Measurements from ENCODE around the gene PIGBOS1.

The PIGBOS1 gene

DNA sequence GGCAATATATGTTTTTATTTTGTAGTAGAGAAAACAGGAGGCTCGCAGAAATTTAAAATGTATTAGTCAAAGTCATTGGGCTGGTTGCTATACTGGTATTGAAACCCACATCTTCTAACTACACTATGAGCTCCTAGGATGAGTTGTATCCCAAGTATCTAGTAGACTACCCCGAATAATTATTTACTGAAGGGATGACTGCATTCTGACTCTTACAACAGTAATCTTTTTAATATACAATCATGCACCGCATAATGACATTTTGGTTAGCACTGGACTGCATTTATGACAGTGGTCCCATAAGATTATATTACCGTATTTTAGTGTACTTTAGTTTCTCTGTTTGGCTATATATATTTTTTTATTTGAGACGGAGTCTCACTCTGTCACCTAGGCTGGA, 15.4 kb upstream of the PIGBOS1 start:
- H3K4me1 ChIP-seq (ENCODE audit: insufficient read depth, low read length, severe bottlenecking): no peaks in the 10 kb centered on the region
- H3K36me3 ChIP-seq (ENCODE audit: insufficient read depth, low read length): peaks cover 74% of the 10 kb centered on the region
- no peak overlapping the region for H3K4me3 ChIP-seq (ENCODE audit: low read depth, low read length, poor library complexity, severe bottlenecking)
- no peaks in the 10 kb centered on the region for H4K20me1 ChIP-seq (ENCODE audit: insufficient read depth, low read length)
- H3K27ac ChIP-seq (ENCODE audit: low read depth, low read length, poor library complexity, severe bottlenecking): no peak overlapping the region
- H3F3A ChIP-seq (ENCODE audit: insufficient read depth, low read length): no peaks in the 10 kb centered on the region
- H3K9me2 ChIP-seq (ENCODE audit: low read depth, low read length): no peaks in the 10 kb centered on the region
- no peak overlapping the region for H3K4me2 ChIP-seq (ENCODE audit: low read length)
- no peak overlapping the region for H2AFZ ChIP-seq (ENCODE audit: low read length)
- H3K27me3 ChIP-seq (ENCODE audit: insufficient read depth, low read length): no peaks in the 10 kb centered on the region
- H3K79me2 ChIP-seq (ENCODE audit: insufficient read depth, low read length): no peaks in the 10 kb centered on the region
- TF ChIP-seq EZH2 (IDR thresholded peaks at IDR 0.05; ENCODE audit: borderline replicate concordance, low read length): no peak
- TF ChIP-seq, protein P1, sequence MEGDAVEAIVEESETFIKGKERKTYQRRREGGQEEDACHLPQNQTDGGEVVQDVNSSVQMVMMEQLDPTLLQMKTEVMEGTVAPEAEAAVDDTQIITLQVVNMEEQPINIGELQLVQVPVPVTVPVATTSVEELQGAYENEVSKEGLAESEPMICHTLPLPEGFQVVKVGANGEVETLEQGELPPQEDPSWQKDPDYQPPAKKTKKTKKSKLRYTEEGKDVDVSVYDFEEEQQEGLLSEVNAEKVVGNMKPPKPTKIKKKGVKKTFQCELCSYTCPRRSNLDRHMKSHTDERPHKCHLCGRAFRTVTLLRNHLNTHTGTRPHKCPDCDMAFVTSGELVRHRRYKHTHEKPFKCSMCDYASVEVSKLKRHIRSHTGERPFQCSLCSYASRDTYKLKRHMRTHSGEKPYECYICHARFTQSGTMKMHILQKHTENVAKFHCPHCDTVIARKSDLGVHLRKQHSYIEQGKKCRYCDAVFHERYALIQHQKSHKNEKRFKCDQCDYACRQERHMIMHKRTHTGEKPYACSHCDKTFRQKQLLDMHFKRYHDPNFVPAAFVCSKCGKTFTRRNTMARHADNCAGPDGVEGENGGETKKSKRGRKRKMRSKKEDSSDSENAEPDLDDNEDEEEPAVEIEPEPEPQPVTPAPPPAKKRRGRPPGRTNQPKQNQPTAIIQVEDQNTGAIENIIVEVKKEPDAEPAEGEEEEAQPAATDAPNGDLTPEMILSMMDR (IDR thresholded peaks at IDR 0.05; ENCODE audit: low read length): no peak
- H3K9ac ChIP-seq (ENCODE audit: low read length): no peak overlapping the region
- H3K9me3 ChIP-seq (ENCODE audit: low read length): no peaks in the 10 kb centered on the region

DNA sequence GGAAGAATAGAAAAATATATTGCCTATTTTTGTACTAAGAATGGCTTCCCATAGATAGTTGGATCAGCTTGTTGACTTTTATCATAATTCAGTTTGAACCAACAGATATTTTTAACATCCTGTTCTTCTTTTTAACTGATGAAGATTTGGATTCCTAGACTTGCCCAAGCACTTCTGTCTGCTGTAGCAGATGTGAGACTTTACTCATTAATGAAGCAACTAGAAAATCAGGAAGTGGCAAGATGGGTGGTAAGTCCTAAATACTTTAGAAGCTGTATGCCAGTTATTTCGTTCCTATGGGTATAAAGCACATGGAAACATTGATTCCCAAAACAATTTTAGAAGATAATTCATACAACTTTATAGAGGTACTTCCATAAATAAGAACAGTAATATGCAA, 8.5 kb upstream of the PIGBOS1 start:
- H3K36me3 ChIP-seq (ENCODE audit: insufficient read depth, low read length): peaks cover 58% of the 10 kb centered on the region

DNA sequence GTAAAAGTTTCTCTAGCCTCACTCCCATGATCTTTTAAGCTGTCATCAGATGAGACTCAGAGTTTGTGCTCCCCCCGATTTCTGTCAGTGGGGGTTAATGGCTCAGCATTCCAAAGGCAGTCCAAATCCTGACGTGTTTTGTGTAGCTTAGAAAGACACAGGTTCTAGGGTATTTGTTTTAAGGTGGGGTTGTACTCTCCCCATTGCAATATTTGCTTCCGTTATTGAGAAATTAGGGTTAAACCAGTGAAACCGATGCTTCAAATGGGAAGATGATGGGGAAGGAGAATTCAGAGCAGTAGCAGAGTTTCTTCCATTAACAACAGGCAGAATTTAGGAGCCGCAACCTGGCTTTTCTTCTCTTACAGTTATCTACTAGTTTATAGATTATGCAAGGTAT, 3.5 kb upstream of the PIGBOS1 start:
- H3K9ac ChIP-seq (ENCODE audit: low read length): no peak overlapping the region
- H2AFZ ChIP-seq (ENCODE audit: low read length): no peak overlapping the region
- H4K20me1 ChIP-seq (ENCODE audit: insufficient read depth, low read length): no peaks in the 10 kb centered on the region
- no peaks in the 10 kb centered on the region for H3K9me3 ChIP-seq (ENCODE audit: low read length)
- no peaks in the 10 kb centered on the region for H3F3A ChIP-seq (ENCODE audit: insufficient read depth, low read length)
- peaks cover 41% of the 10 kb centered on the region for H3K79me2 ChIP-seq (ENCODE audit: insufficient read depth, low read length)
- H3K4me1 ChIP-seq (ENCODE audit: insufficient read depth, low read length, severe bottlenecking): peaks cover 46% of the 10 kb centered on the region
- H3K9me2 ChIP-seq (ENCODE audit: low read depth, low read length): no peaks in the 10 kb centered on the region
- no peaks in the 10 kb centered on the region for H3K27me3 ChIP-seq (ENCODE audit: insufficient read depth, low read length)
- peaks cover 22% of the 10 kb centered on the region; the same call in 1 of the 2 replicates for H3K36me3 ChIP-seq (ENCODE audit: insufficient read depth, low read length)
- H3K4me3 ChIP-seq (ENCODE audit: low read depth, low read length, poor library complexity, severe bottlenecking): no peak overlapping the region
- TF ChIP-seq, protein P1 (IDR thresholded peaks at IDR 0.05; ENCODE audit: low read length): no peak
- no peak for TF ChIP-seq EZH2 (IDR thresholded peaks at IDR 0.05; ENCODE audit: borderline replicate concordance, low read length)
- no peak overlapping the region for H3K27ac ChIP-seq (ENCODE audit: low read depth, low read length, poor library complexity, severe bottlenecking)
- no peak overlapping the region for H3K4me2 ChIP-seq (ENCODE audit: low read length)

More for the DNA sequence above, 8.5 kb upstream of the PIGBOS1 start:
- Histone ChIP-seq H3K79me2 (ENCODE audit: insufficient read depth, low read length) (peaks cover 6% of the 10 kb centered on the region; the same call in 1 of the 2 replicates), H4K20me1 (ENCODE audit: insufficient read depth, low read length) (no peaks in the 10 kb centered on the region), H3F3A (ENCODE audit: insufficient read depth, low read length) (no peaks in the 10 kb centered on the region), H3K9me2 (ENCODE audit: low read depth, low read length) (no peaks in the 10 kb centered on the region), H3K27me3 (ENCODE audit: insufficient read depth, low read length) (no peaks in the 10 kb centered on the region), H3K4me2 (ENCODE audit: low read length) (no peak overlapping the region), H3K9me3 (ENCODE audit: low read length) (no peaks in the 10 kb centered on the region), H3K27ac (ENCODE audit: low read depth, low read length, poor library complexity, severe bottlenecking) (no peak overlapping the region), H3K9ac (ENCODE audit: low read length) (no peak overlapping the region), H2AFZ (ENCODE audit: low read length) (no peak overlapping the region), H3K4me3 (ENCODE audit: low read depth, low read length, poor library complexity, severe bottlenecking) (no peak overlapping the region), H3K4me1 (ENCODE audit: insufficient read depth, low read length, severe bottlenecking) (peaks cover 20% of the 10 kb centered on the region)
- no peak for TF ChIP-seq EZH2 (IDR thresholded peaks at IDR 0.05; ENCODE audit: borderline replicate concordance, low read length)
- TF ChIP-seq, protein P1 (IDR thresholded peaks at IDR 0.05; ENCODE audit: low read length): no peak
